GM19463 (cell line): ENCODE measurements around the gene TCFL5.
A peak's percentile ranks its signal among the peaks of the same experiment; 100 is the strongest.

Source experiments
- ATAC-seq: cut with Tn5 transposase; IDR thresholded peaks from one replicate; pipeline ENCODE4 v1.9.1; 2021; ENCODE audit warnings: mild to moderate bottlenecking, moderate library complexity; ENCODE audit not compliant: unreplicated experiment

TCFL5 gene

DNA sequence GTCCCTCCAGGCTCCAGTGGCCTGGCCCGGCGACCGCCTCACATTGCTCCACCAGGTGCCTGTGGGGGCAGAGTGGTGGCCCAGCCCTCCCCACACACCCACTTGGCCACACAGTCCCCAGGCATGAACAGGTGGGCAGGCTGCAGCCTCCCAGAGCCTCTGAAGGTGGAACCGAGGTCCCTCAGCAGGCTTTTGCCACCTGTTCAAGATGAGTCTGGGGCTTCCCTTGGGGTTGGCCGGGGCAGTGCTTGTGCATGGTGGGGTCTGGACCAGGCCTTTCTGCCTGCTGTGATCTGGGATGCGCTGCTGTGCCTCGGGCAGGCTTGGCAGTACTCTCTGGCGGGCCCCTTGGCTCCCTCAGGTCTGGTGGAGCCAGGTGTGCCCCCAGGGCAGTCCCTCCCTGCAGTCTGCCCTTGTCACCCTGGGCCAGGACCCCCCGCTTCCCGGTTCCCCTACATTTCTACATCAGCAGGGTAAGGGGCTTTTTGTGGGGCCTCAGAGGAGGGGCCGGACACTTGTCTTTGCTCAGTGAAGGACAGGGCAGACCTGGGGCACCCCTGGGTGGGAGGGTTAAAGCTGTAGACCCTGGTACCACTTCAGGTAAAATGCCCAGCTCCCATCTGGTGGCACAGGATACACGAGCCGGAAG lies 47.4 kb downstream of the TCFL5 start:
- ATAC-seq = no peak

DNA sequence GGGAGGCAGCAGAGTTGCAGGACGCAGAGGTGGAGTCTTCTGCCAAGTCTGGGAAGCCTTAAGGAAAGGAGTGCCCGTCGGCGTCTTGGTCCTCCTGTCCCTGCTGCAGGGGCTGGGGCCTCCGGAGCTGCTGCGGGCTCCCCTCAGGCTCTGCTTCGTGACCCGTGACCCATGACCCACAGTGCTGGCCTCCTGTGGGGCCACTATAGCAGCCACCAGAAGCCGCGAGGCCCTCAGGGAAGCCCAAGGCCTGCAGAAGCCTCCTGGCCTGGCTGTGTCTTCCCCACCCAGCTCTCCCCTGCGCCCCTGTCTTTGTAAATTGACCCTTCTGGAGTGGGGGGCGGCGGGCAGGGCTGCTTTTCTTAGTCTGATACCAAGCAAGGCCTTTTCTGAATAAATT lies 48.0 kb downstream of the TCFL5 start:
- no peak for ATAC-seq

DNA sequence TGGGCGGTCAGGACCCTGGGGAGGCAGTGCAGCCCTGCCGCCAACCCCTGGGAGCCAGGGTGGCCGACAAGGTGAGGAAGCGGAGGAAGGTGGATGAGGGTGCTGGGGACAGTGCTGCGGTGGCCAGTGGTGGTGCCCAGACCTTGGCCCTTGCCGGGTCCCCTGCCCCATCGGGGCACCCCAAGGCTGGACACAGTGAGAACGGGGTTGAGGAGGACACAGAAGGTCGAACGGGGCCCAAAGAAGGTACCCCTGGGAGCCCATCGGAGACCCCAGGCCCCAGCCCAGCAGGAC lies 48.8 kb downstream of the TCFL5 start:
- ATAC-seq = no peak

GRCh38 chr20:62812181-62812906 lies 49.3 kb downstream of the TCFL5 start:
- ATAC-seq = no peak

GRCh38 chr20:62811720-62812119 lies 49.9 kb downstream of the TCFL5 start:
- no peak for ATAC-seq

DNA sequence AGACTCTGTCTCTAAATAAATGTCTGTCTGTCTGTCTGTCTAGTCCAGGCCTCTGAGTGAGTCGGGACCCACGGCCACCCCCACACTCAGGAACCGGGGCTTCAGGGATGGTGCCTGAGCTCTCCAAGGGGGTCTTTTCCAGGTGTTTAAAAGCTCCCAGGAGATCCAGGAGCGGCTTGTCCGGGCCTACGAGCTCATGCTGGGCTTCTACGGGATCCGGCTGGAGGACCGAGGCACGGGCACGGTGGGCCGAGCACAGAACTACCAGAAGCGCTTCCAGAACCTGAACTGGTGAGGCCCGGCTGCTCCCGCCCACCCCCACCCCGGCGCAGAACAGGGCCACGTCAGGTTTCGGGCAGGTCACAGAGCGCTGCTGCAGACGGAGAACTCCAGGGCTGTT lies 50.3 kb downstream of the TCFL5 start:
- ATAC-seq = no peak

GRCh38 chr20:62809530-62810428 lies 51.8 kb downstream of the TCFL5 start:
- ATAC-seq = no peak

DNA sequence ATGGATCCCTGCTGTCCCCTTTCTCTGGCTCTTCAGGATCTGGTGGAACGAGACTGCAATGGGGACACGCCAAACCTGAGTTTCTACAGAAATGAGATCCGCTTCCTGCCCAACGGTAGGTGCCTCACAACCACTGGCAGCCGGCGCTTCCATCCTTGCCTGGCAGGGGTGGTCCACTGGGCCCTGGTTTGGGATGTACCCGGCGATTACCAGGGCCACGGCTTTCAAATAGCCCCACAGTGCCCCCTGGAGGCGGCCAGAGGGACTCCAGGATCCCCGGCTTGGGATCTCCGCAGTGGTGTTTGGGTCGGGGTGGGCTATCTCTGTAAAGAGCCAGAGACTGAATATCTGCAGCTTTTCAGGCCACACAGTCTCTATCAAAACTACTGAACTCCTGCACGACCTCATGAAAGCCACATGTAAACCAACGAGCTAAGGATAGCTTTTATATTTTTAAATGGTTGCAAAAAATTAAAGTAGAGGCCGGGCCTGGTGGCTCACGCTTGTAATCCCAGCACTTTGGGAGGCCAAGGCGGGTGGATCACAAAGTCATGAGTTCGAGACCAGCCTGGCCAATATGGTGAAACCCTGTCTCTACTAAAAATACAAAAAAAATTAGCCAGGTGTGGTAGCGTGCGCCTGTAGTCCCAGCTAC lies 53.3 kb downstream of the TCFL5 start:
- ATAC-seq = no peak

- ATAC-seq = no peak
Observed at GRCh38 chr20:62807444-62808210, 54.0 kb downstream of the TCFL5 start.

- ATAC-seq = no peak
Observed at GRCh38 chr20:62806383-62807050, 55.1 kb downstream of the TCFL5 start.

- no peak for ATAC-seq
Observed at GRCh38 chr20:62805711-62806382, 55.8 kb downstream of the TCFL5 start.

- no peak for ATAC-seq
Observed at GRCh38 chr20:62805155-62805710, 56.4 kb downstream of the TCFL5 start.

GRCh38 chr20:62804627-62805154 lies 56.9 kb downstream of the TCFL5 start, which contains the start of gene OGFR:
Gene OGFR (plus strand): TSS chr20:62804835. CDS start chr20:62804860, 25 bp downstream.
- ATAC-seq = peak; percentile 49

GRCh38 chr20:62804021-62804626 lies 57.5 kb downstream of the TCFL5 start:
- no peak for ATAC-seq

GRCh38 chr20:62802026-62802712 lies 59.5 kb downstream of the TCFL5 start:
- no peak for ATAC-seq

DNA sequence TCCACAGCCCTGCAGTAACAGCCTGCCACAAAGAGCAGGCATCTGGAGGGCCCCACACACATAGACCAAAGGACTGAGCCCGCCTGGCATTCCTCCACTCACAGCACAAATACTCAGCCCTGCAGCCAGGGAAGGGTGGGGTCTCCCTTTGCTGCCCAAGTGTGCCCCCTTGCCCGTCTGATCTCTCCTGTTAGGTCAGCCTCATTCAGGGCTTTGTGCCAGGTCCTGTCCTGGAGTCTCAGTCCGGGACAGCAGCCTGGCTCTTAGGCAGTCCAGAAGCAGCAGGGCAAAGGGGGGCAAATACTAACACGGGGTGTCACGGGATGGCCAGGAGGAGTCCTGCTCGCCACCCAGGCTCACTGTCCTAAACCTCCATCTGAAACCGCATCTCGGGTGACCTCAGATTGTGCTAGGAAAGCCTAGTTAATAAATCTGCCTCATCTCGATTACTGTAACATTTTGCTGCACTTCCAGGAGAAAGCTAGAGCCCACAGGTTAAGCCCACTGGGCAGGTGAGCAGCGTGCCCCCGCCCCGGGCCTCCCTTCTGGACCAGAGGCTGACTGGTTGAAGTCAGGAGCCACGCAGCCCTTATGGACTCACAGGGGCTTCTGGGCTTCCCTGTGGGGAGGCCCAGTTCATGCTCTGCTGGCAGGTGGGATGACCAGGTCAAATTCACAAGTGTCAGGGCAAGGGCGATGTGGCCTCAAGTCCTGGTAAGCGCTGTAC lies 60.2 kb downstream of the TCFL5 start:
- ATAC-seq = no peak
